OCI-LY7 (cell line): ENCODE results near the gene MAP3K1.

Source experiments
- EZH2phosphoT487 ChIP-seq: fragments of 200-600 bp; sonication (generic); IDR thresholded peaks from 2 replicates; pipeline ENCODE4 v1.6.1; 2018; ENCODE audit warnings: low read depth, borderline replicate concordance, mild to moderate bottlenecking, mixed run types, antibody characterized with exemption, low read length, moderate library complexity, mixed read lengths
- TF ChIP-seq, protein P1 (sequence below): fragments of 200-600 bp; sonication (generic); conservative IDR thresholded peaks from 2 replicates; pipeline ENCODE4 v1.5.1; 2014; ENCODE audit warnings: mild to moderate bottlenecking, antibody characterized with exemption, low read length, moderate library complexity, mixed read lengths

DNA sequence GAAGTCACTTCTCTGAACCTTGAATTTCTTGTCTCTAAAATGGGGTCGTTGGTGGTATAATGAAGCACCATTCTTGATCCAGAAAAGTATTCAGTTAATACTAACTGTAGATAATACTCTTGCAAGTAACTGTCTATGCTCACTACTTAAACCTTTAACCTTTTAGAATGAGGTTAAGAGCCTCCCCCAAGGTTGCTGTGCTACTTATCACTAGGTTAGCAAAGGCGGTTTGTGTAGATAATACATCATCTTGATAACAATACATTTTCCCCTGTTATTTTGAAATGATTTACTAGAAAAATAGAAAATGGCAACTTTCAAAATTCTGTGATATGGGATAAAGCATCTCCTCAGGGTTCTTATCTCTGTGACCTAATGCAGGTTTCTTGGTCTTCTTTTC, 12.6 kb downstream of the MAP3K1 start:
- no peak for TF ChIP-seq EZH2phosphoT487
- TF ChIP-seq, protein P1, sequence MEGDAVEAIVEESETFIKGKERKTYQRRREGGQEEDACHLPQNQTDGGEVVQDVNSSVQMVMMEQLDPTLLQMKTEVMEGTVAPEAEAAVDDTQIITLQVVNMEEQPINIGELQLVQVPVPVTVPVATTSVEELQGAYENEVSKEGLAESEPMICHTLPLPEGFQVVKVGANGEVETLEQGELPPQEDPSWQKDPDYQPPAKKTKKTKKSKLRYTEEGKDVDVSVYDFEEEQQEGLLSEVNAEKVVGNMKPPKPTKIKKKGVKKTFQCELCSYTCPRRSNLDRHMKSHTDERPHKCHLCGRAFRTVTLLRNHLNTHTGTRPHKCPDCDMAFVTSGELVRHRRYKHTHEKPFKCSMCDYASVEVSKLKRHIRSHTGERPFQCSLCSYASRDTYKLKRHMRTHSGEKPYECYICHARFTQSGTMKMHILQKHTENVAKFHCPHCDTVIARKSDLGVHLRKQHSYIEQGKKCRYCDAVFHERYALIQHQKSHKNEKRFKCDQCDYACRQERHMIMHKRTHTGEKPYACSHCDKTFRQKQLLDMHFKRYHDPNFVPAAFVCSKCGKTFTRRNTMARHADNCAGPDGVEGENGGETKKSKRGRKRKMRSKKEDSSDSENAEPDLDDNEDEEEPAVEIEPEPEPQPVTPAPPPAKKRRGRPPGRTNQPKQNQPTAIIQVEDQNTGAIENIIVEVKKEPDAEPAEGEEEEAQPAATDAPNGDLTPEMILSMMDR = no peak
